ENCODE results near the gene PCNP.
"Not testable (repeated sequence)": the region's sequence is repeated elsewhere in the genome, so short reads cannot be mapped to it uniquely, and the experiment has no call there.

Gene PCNP

DNA sequence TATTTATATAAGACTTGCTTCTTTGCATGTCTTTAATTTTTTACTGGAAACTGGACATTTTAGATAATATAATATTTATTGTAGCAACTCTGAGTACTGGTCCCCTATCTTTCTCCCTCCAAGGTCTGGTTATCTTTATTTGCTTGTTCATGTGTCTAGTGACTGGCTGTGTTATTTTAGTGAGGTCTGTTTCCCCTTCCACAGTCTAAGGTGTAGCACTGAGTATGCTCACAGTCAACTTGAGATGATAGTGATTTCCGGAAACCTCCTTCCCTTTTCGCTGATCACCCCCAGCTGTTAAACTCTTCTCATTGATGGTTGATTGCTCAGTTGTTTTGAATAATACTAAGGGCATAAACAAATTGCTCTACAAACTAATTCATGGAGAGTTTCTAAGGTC lies 37.0 kb downstream of the PCNP start:
- TF ChIP-seq, protein P1, sequence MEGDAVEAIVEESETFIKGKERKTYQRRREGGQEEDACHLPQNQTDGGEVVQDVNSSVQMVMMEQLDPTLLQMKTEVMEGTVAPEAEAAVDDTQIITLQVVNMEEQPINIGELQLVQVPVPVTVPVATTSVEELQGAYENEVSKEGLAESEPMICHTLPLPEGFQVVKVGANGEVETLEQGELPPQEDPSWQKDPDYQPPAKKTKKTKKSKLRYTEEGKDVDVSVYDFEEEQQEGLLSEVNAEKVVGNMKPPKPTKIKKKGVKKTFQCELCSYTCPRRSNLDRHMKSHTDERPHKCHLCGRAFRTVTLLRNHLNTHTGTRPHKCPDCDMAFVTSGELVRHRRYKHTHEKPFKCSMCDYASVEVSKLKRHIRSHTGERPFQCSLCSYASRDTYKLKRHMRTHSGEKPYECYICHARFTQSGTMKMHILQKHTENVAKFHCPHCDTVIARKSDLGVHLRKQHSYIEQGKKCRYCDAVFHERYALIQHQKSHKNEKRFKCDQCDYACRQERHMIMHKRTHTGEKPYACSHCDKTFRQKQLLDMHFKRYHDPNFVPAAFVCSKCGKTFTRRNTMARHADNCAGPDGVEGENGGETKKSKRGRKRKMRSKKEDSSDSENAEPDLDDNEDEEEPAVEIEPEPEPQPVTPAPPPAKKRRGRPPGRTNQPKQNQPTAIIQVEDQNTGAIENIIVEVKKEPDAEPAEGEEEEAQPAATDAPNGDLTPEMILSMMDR (conservative IDR thresholded peaks at IDR 0.05), result no peak
- TF ChIP-seq ZFX (IDR thresholded peaks at IDR 0.05), result no peak
- no peak overlapping the region for H3K27ac ChIP-seq

DNA sequence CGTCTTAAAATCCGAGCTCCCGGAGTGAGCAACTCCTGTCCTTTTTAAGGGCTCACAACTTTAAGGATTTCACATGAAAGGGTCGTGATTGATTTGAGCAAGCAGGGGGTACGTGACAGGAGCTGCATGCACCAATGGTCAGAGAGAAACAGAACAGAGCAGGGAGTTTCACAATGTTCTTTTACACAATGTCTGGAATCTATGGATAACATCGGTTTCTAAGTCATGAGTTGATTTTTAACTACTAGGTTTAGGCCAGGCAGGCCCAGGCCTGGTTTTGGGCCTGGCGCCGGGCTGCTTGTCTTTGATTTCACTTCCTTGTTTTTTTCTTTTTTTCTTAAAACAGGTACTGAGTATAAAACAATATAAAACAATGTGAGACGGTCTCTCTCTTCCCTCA lies 39.0 kb downstream of the PCNP start:
- not testable (repeated sequence) for H3K27ac ChIP-seq

DNA sequence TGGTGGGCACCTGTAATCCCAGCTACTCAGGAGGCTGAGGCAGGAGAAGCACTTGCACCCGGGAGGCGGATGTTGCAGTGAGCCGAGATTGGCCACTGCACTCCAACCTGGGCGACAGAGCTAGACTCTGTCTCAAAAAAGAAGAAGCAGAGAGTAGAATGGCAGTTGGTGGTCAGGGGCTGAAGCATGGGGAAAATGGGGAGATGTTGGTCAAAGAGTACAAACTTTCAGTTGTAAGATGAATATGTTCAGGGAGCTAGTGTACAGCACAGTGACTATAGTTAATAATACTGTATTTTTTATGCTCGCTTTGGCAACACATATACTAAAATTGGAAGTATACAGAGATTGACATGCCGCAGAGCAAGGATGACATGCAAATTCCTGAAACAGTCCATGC lies 41.5 kb downstream of the PCNP start:
- H3K27ac ChIP-seq, result no peak overlapping the region
- TF ChIP-seq, protein P1 (conservative IDR thresholded peaks at IDR 0.05), result no peak
- no peak for TF ChIP-seq ZFX (IDR thresholded peaks at IDR 0.05)

DNA sequence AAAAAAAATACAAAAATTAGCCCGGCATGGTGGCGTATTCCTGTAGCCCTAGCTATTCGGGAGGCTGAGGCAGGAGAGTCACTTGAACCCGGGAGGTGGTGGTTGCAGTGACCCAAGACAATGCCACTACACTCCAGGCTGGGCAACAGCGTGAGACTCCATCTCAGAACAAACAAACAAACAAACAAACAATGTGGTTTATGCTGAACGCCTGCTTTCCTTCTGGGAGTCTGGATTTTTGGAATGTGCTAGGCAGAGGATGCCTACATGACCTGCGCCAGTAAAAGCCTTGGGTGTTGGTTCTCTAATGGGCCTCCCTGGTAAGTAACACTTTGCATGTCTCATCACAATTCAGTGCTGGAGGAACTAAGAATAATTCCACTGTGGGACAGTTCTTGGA lies 43.5 kb downstream of the PCNP start:
- H3K27ac ChIP-seq, result no peak overlapping the region
- TF ChIP-seq ZFX (IDR thresholded peaks at IDR 0.05), result no peak
- TF ChIP-seq, protein P1 (conservative IDR thresholded peaks at IDR 0.05), result no peak

DNA sequence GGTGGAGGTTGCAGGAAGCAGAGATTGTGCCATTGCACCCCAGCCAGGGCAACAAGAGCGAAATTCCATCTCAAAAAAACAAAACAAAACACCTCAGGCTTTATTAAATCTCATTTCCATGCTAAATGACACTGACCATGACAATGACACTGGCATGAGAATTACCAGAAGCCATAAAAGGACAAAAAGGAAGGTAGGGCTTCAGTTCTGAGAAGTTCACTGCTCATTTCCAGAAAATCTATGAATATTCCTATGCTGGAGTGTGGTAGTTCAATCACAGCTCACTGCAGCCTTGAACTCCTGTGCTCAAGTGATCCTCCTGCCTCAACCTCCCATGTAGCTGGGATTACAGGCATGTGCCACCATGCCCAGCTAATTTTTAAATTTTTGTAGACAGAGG lies 44.7 kb downstream of the PCNP start:
- no peak for TF ChIP-seq ZFX (IDR thresholded peaks at IDR 0.05)
- TF ChIP-seq, protein P1 (conservative IDR thresholded peaks at IDR 0.05), result no peak
- H3K27ac ChIP-seq, result no peak overlapping the region

DNA sequence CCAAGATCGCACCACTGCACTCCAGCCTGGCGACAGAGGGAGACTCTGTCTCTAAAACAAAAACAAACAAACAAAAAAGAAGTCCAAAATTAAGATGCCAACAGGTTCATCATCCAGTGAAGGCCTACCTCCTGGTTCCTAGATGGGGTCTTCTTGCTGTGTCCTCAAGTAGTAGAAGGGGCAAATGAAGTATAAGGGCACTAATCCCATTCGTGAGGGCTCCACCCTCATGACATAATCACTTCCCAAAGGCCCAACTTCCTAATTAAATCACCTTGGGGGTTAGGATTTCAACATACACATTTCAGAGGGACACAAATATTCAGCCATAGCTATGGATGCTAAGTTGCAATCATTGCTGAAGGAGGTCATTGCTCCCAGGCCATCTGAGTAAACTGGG lies 45.8 kb downstream of the PCNP start:
- no peak overlapping the region for H3K27ac ChIP-seq
- TF ChIP-seq, protein P1 (conservative IDR thresholded peaks at IDR 0.05), result no peak
- no peak for TF ChIP-seq ZFX (IDR thresholded peaks at IDR 0.05)

DNA sequence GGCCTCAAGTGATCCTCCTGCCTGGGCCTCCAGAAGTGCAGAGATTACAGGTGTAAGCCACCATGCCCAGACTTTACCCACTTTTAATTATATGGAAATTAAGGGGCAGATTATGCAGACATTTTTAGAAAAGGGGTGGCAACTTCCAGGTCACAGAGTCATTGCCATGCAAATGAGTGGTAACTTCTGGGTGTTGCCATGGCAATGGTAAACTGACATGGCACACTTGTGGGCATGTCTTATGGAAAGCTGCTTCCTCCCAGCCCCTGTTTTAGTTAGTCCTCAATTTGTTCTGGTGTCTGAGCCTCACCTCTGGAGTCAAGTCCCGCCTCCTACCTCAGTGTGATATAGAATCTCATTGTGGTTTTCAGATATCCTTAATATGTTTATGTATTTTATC lies 49.7 kb downstream of the PCNP start:
- TF ChIP-seq, protein P1 (conservative IDR thresholded peaks at IDR 0.05), result no peak
- no peak for TF ChIP-seq ZFX (IDR thresholded peaks at IDR 0.05)
- H3K27ac ChIP-seq, result no peak overlapping the region

DNA sequence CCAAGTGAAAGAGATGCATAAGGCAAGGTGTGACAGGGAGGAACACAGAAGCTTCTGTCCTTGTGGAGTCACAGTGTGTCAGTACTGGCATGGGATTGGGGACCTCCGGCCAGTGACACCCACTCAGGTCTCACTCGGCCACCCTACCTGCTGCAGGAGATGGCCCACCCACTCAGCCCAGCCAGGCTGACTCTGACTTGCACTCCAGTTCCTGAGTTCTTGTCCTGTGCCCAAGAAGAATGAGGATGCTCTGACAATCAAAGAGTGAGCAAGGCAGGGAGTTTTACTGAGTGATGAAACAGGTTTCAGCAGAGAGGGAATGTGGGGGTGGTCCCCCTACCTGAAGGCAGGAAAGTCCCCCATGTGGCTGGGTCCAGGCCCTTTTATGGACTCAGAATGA lies 50.9 kb downstream of the PCNP start:
- H3K27ac ChIP-seq, result no peak overlapping the region
- TF ChIP-seq ZFX (IDR thresholded peaks at IDR 0.05), result no peak
- TF ChIP-seq, protein P1 (conservative IDR thresholded peaks at IDR 0.05), result no peak

All from C4-2B (cell line).